Activated CD8-positive, alpha-beta memory T cell treated with anti-CD3 and anti-CD28 coated beads, Interleukin-2, amount 10 ng/mL, durations not matched to agents 7 days and 5 days (primary cell): Measurements from ENCODE around the gene NOXA1. TPM values are rescaled to one million over a fixed set of nuclear protein-coding genes. Genes with fewer than 3 reads are reported as not detected.

Source experiments
- ATAC-seq: fragments of 150-1000 bp; cut with Tn5 transposase; one replicate; pipeline ENCODE4 v1.10.0; 2021; ENCODE audit warnings: moderate library complexity
- CTCF ChIA-PET: fragments of 350-600 bp; sonication (Branson Sonifier 250); formaldehyde crosslinking; loops from one replicate; lab custom pipeline; 2021; ENCODE audit warnings: antibody characterized with exemption; lab: Charles Lee
- DNase-seq: peaks from one replicate; pipeline ENCODE4 v3.0.0-alpha.2; 2020
- H3K27ac Mint-ChIP-seq: one replicate; pipeline ENCODE4 v1.8.0; 2021; ENCODE audit warnings: mild to moderate bottlenecking, mixed read lengths
- H3K27me3 Mint-ChIP-seq: one replicate; pipeline ENCODE4 v1.8.0; 2021; ENCODE audit warnings: mixed read lengths
- H3K36me3 Mint-ChIP-seq: one replicate; pipeline ENCODE4 v1.8.0; 2021; ENCODE audit warnings: mild to moderate bottlenecking, mixed read lengths
- H3K4me1 Mint-ChIP-seq: one replicate; pipeline ENCODE4 v1.8.0; 2021; ENCODE audit warnings: mixed read lengths
- H3K4me3 Mint-ChIP-seq: one replicate; pipeline ENCODE4 v1.8.0; 2021; ENCODE audit warnings: mild to moderate bottlenecking, moderate library complexity, mixed read lengths
- H3K9me3 Mint-ChIP-seq: one replicate; pipeline ENCODE4 v1.8.0; 2022; ENCODE audit warnings: low read depth, mixed read lengths
- total RNA-seq, 2 experiments: library from RNA; stranded (reverse); gene quantifications; one replicate each; pipeline ENCODE4 v1.2.3, GENCODE V29; 2021

Gene NOXA1
- total RNA-seq, 2 experiments from 2014 or later = 0.30 to 0.53 TPM

- Mint-ChIP-seq H3K9me3 (no peaks in the 10 kb centered on the region), H3K27ac (no peak overlapping the region), H3K36me3 (no peaks in the 10 kb centered on the region), H3K4me1 (peaks cover 4% of the 10 kb centered on the region), H3K27me3 (no peaks in the 10 kb centered on the region), H3K4me3 (no peak overlapping the region)
- CTCF ChIA-PET = interaction anchor here (1.7 kb wide), 1 partner anchor 31 kb away, joined by 4 read pairs; the partner anchor contains the start of genes EXD3 and NOXA1
- ATAC-seq (no peak), DNase-seq (no peak)
Measured at GRCh38 chr9:137392232-137393007, 30.8 kb upstream of the NOXA1 start.

GRCh38 chr9:137393176-137394150 lies 29.7 kb upstream of the NOXA1 start:
- CTCF ChIA-PET = no interaction called here
- peaks cover 1% of the 10 kb centered on the region for H3K36me3 Mint-ChIP-seq

GRCh38 chr9:137394866-137395665 lies 28.1 kb upstream of the NOXA1 start:
- no peak overlapping the region for H3K27ac Mint-ChIP-seq
- H3K4me3 Mint-ChIP-seq = no peak overlapping the region
- CTCF ChIA-PET = no interaction called here
- H3K4me1 Mint-ChIP-seq = peaks cover 3% of the 10 kb centered on the region
- ATAC-seq (no peak), DNase-seq (no peak)
- H3K36me3 Mint-ChIP-seq = peaks cover 5% of the 10 kb centered on the region
- no peaks in the 10 kb centered on the region for H3K9me3 Mint-ChIP-seq
- H3K27me3 Mint-ChIP-seq = no peaks in the 10 kb centered on the region

More at GRCh38 chr9:137393176-137394150, 29.7 kb upstream of the NOXA1 start:
- no peak overlapping the region for H3K27ac Mint-ChIP-seq
- ATAC-seq = no peak
- no peak for DNase-seq
- no peaks in the 10 kb centered on the region for H3K27me3 Mint-ChIP-seq
- H3K4me1 Mint-ChIP-seq = peaks cover 2% of the 10 kb centered on the region
- H3K4me3 Mint-ChIP-seq = no peak overlapping the region
- no peaks in the 10 kb centered on the region for H3K9me3 Mint-ChIP-seq

GRCh38 chr9:137395666-137396010 lies 27.6 kb upstream of the NOXA1 start:
- H3K4me1 Mint-ChIP-seq = peaks cover 3% of the 10 kb centered on the region
- CTCF ChIA-PET = no interaction called here
- ATAC-seq = no peak

GRCh38 chr9:137396227-137396626 lies 27.0 kb upstream of the NOXA1 start:
- ATAC-seq (no peak), DNase-seq (no peak)
- CTCF ChIA-PET = no interaction called here
- no peak overlapping the region for H3K27ac Mint-ChIP-seq
- H3K4me1 Mint-ChIP-seq = peaks cover 3% of the 10 kb centered on the region
- no peaks in the 10 kb centered on the region for H3K27me3 Mint-ChIP-seq
- H3K36me3 Mint-ChIP-seq = peaks cover 5% of the 10 kb centered on the region
- H3K4me3 Mint-ChIP-seq = no peak overlapping the region
- no peaks in the 10 kb centered on the region for H3K9me3 Mint-ChIP-seq

More at GRCh38 chr9:137395666-137396010, 27.6 kb upstream of the NOXA1 start:
- Mint-ChIP-seq H3K36me3 (peaks cover 5% of the 10 kb centered on the region), H3K27me3 (no peaks in the 10 kb centered on the region), H3K9me3 (no peaks in the 10 kb centered on the region), H3K4me3 (no peak overlapping the region), H3K27ac (no peak overlapping the region)
- no peak for DNase-seq

GRCh38 chr9:137396634-137397367 lies 26.4 kb upstream of the NOXA1 start:
- CTCF ChIA-PET = no interaction called here
- no peak overlapping the region for H3K27ac Mint-ChIP-seq
- H3K9me3 Mint-ChIP-seq = no peaks in the 10 kb centered on the region
- peaks cover 7% of the 10 kb centered on the region for H3K36me3 Mint-ChIP-seq
- no peaks in the 10 kb centered on the region for H3K27me3 Mint-ChIP-seq
- no peak overlapping the region for H3K4me3 Mint-ChIP-seq
- no peak for DNase-seq
- no peak for ATAC-seq
- peaks cover 3% of the 10 kb centered on the region for H3K4me1 Mint-ChIP-seq

GRCh38 chr9:137397675-137398423 lies 25.3 kb upstream of the NOXA1 start:
- H3K27ac Mint-ChIP-seq = no peak overlapping the region
- CTCF ChIA-PET = no interaction called here
- no peak overlapping the region for H3K4me3 Mint-ChIP-seq
- no peaks in the 10 kb centered on the region for H3K9me3 Mint-ChIP-seq
- peaks cover 3% of the 10 kb centered on the region for H3K4me1 Mint-ChIP-seq
- peaks cover 9% of the 10 kb centered on the region for H3K36me3 Mint-ChIP-seq
- no peaks in the 10 kb centered on the region for H3K27me3 Mint-ChIP-seq
- ATAC-seq (no peak), DNase-seq (no peak)

GRCh38 chr9:137398561-137399468 lies 24.4 kb upstream of the NOXA1 start:
- DNase-seq (no peak), ATAC-seq (no peak)
- no peak overlapping the region for H3K4me3 Mint-ChIP-seq
- peaks cover 9% of the 10 kb centered on the region for H3K36me3 Mint-ChIP-seq
- no peak overlapping the region for H3K27ac Mint-ChIP-seq
- H3K27me3 Mint-ChIP-seq = no peaks in the 10 kb centered on the region
- peaks cover 3% of the 10 kb centered on the region for H3K4me1 Mint-ChIP-seq
- H3K9me3 Mint-ChIP-seq = no peaks in the 10 kb centered on the region
- CTCF ChIA-PET = no interaction called here

GRCh38 chr9:137402746-137403145 lies 20.4 kb upstream of the NOXA1 start:
- no peak overlapping the region for H3K4me3 Mint-ChIP-seq
- H3K27me3 Mint-ChIP-seq = peaks cover 6% of the 10 kb centered on the region
- H3K9me3 Mint-ChIP-seq = no peaks in the 10 kb centered on the region
- CTCF ChIA-PET = no interaction called here
- H3K27ac Mint-ChIP-seq = no peak overlapping the region
- H3K4me1 Mint-ChIP-seq = peaks cover 3% of the 10 kb centered on the region
- DNase-seq (no peak), ATAC-seq (no peak)
- H3K36me3 Mint-ChIP-seq = peaks cover 9% of the 10 kb centered on the region

GRCh38 chr9:137403269-137403668 lies 19.9 kb upstream of the NOXA1 start:
- H3K9me3 Mint-ChIP-seq = no peaks in the 10 kb centered on the region
- no peak for ATAC-seq
- no peak overlapping the region for H3K27ac Mint-ChIP-seq

GRCh38 chr9:137404961-137405567 lies 18.1 kb upstream of the NOXA1 start:
- Mint-ChIP-seq H3K4me3 (no peak overlapping the region), H3K36me3 (peaks cover 4% of the 10 kb centered on the region)

More at GRCh38 chr9:137403269-137403668, 19.9 kb upstream of the NOXA1 start:
- CTCF ChIA-PET = no interaction called here
- Mint-ChIP-seq H3K36me3 (peaks cover 8% of the 10 kb centered on the region), H3K4me1 (peaks cover 3% of the 10 kb centered on the region), H3K27me3 (peaks cover 6% of the 10 kb centered on the region), H3K4me3 (no peak overlapping the region)
- DNase-seq = no peak

More at GRCh38 chr9:137404961-137405567, 18.1 kb upstream of the NOXA1 start:
- peaks cover 8% of the 10 kb centered on the region for H3K27me3 Mint-ChIP-seq
- DNase-seq = no peak
- peaks cover 4% of the 10 kb centered on the region for H3K4me1 Mint-ChIP-seq
- H3K27ac Mint-ChIP-seq = no peak overlapping the region
- CTCF ChIA-PET = no interaction called here
- no peaks in the 10 kb centered on the region for H3K9me3 Mint-ChIP-seq
- ATAC-seq = no peak
